Astrocyte (in vitro differentiated cells and primary cell): ENCODE measurements around the gene DGCR2. TPM values are rescaled to one million over a fixed set of nuclear protein-coding genes. Genes with fewer than 3 reads are reported as not detected.

Experiments used
- DNase-seq: peaks from one replicate; pipeline ENCODE4 v3.0.0-alpha.2; 2010; ENCODE audit warnings: low read depth
- FAIRE-seq: peaks from 2 replicates; lab custom pipeline; 2011; peaks lifted over from hg19 to GRCh38; lab: Jason Lieb, UNC
- H2AFZ ChIP-seq: 2 replicates; pipeline ENCODE4 v1.6.0; 2012; ENCODE audit warnings: low read depth, low read length, inconsistent platforms
- H3K27ac ChIP-seq: 2 replicates; pipeline ENCODE4 v1.5.1; 2011; ENCODE audit warnings: low read depth, low read length, inconsistent platforms
- H3K27me3 ChIP-seq: 2 replicates; pipeline ENCODE4 v1.6.0; 2011; ENCODE audit warnings: low read length, inconsistent platforms; ENCODE audit not compliant: insufficient read depth
- H3K36me3 ChIP-seq: 2 replicates; pipeline ENCODE4 v1.5.1; 2011; ENCODE audit warnings: low read length, inconsistent platforms; ENCODE audit not compliant: insufficient read depth
- H3K4me1 ChIP-seq: 2 replicates; pipeline ENCODE4 v1.5.1; 2011; ENCODE audit warnings: low read length, inconsistent platforms; ENCODE audit not compliant: insufficient read depth
- H3K4me2 ChIP-seq: 2 replicates; pipeline ENCODE4 v1.6.0; 2012; ENCODE audit warnings: low read length, inconsistent platforms
- H3K4me3 ChIP-seq: 2 replicates; pipeline ENCODE4 v1.5.1; 2011; ENCODE audit warnings: low read depth, mild to moderate bottlenecking, low read length, inconsistent platforms; ENCODE audit not compliant: insufficient read depth
- H3K79me2 ChIP-seq: 2 replicates; pipeline ENCODE4 v1.6.0; 2012; ENCODE audit warnings: mild to moderate bottlenecking, low read length, inconsistent platforms; ENCODE audit not compliant: insufficient read depth
- H3K9ac ChIP-seq: 2 replicates; pipeline ENCODE4 v1.6.0; 2012; ENCODE audit warnings: mild to moderate bottlenecking, low read length, inconsistent platforms
- H3K9me3 ChIP-seq: 2 replicates; pipeline ENCODE4 v1.5.1; 2012; ENCODE audit warnings: low read depth, mild to moderate bottlenecking, low read length, inconsistent platforms; ENCODE audit not compliant: insufficient read depth
- H4K20me1 ChIP-seq: 2 replicates; pipeline ENCODE4 v1.6.0; 2012; ENCODE audit warnings: low read length, inconsistent platforms; ENCODE audit not compliant: insufficient read depth
- H3K27ac Mint-ChIP-seq: one replicate; pipeline ENCODE4 v1.8.0; 2021; ENCODE audit warnings: mild to moderate bottlenecking, mixed read lengths; ENCODE audit not compliant: unreplicated experiment
- H3K27me3 Mint-ChIP-seq: one replicate; pipeline ENCODE4 v1.8.0; 2021; ENCODE audit warnings: low read depth, mixed read lengths; ENCODE audit not compliant: unreplicated experiment
- H3K36me3 Mint-ChIP-seq: one replicate; pipeline ENCODE4 v1.8.0; 2021; ENCODE audit warnings: low read depth, mixed read lengths; ENCODE audit not compliant: unreplicated experiment
- H3K4me1 Mint-ChIP-seq: one replicate; pipeline ENCODE4 v1.8.0; 2021; ENCODE audit warnings: low read depth, mixed read lengths; ENCODE audit not compliant: unreplicated experiment
- H3K4me3 Mint-ChIP-seq: one replicate; pipeline ENCODE4 v1.8.0; 2021; ENCODE audit warnings: mild to moderate bottlenecking, moderate library complexity, mixed read lengths; ENCODE audit not compliant: unreplicated experiment
- H3K9me3 Mint-ChIP-seq: one replicate; pipeline ENCODE4 v1.8.0; 2021; ENCODE audit warnings: mild to moderate bottlenecking, mixed read lengths; ENCODE audit not compliant: unreplicated experiment
- EZH2 ChIP-seq: IDR thresholded peaks from 2 replicates; pipeline ENCODE4 v1.6.1; 2012; ENCODE audit warnings: mild to moderate bottlenecking, low read length, inconsistent platforms; ENCODE audit not compliant: insufficient read depth
- total RNA-seq: library from RNA; stranded (reverse); gene quantifications from 2 replicates; pipeline ENCODE4 v1.2.1, GENCODE V29; 2021
- TF ChIP-seq, protein P1 (sequence below): IDR thresholded peaks from 2 replicates; pipeline ENCODE4 v1.5.1; 2011; ENCODE audit warnings: low read depth, mild to moderate bottlenecking, inconsistent platforms, low read length, moderate library complexity; ENCODE audit not compliant: insufficient read depth

DGCR2 gene
- total RNA-seq, 1 donor from 2014 or later, result 49.4 TPM

DNA sequence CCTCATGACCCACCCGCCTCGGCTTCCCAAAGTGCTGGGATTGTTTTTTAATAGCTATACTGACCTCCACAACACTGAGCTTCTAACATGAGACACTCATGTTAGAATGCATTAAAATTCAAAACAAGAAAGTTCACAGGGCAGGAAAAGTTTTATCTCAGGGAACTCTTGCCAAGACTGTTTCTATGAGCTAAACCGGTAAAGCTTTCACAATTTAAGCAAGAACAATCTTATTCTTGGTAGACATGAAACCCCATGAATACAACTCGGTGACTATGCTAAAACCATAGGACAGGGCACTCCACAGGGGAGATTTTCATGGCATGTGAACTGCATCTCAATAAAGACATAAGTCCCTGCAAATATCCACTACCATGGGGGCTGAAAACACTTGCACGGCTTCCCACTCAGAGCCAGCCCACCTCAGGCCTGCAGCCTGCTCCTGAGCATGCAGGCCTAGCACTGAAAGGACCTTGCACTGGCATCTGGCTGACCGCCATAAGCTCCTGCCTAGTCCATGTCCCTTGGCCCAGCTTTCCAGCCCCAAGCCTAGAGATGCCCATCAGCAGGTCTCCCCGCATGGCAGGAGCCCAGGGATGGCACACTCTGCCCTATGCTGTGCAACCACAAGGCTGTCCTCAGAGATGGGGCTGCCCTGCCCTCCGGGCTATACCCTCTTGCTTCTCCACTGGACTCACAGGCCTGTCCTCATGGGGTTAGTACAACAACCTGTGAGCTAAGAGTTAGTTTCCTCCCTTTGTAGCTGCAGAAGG lies 58.4 kb downstream of the DGCR2 start:
- Histone ChIP-seq H3K27ac (no peak overlapping the region), H3K9me3 (no peaks in the 10 kb centered on the region), H3K4me2 (no peak overlapping the region), H2AFZ (no peak overlapping the region), H3K79me2 (no peaks in the 10 kb centered on the region), H3K9ac (no peak overlapping the region), H4K20me1 (peaks cover 77% of the 10 kb centered on the region), H3K4me1 (peaks cover 17% of the 10 kb centered on the region), H3K4me3 (no peak overlapping the region), H3K27me3 (no peaks in the 10 kb centered on the region), H3K36me3 (peaks cover 2% of the 10 kb centered on the region)
- FAIRE-seq (no peak), DNase-seq (no peak)
- no peaks in the 10 kb centered on the region for H3K9me3 Mint-ChIP-seq
- H3K27me3 Mint-ChIP-seq, result no peaks in the 10 kb centered on the region
- no peak overlapping the region for H3K27ac Mint-ChIP-seq
- H3K36me3 Mint-ChIP-seq, result peaks cover 23% of the 10 kb centered on the region
- H3K4me3 Mint-ChIP-seq, result no peak overlapping the region
- TF ChIP-seq EZH2, result no peak
- TF ChIP-seq, protein P1, sequence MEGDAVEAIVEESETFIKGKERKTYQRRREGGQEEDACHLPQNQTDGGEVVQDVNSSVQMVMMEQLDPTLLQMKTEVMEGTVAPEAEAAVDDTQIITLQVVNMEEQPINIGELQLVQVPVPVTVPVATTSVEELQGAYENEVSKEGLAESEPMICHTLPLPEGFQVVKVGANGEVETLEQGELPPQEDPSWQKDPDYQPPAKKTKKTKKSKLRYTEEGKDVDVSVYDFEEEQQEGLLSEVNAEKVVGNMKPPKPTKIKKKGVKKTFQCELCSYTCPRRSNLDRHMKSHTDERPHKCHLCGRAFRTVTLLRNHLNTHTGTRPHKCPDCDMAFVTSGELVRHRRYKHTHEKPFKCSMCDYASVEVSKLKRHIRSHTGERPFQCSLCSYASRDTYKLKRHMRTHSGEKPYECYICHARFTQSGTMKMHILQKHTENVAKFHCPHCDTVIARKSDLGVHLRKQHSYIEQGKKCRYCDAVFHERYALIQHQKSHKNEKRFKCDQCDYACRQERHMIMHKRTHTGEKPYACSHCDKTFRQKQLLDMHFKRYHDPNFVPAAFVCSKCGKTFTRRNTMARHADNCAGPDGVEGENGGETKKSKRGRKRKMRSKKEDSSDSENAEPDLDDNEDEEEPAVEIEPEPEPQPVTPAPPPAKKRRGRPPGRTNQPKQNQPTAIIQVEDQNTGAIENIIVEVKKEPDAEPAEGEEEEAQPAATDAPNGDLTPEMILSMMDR, result no peak
- peaks cover 11% of the 10 kb centered on the region for H3K4me1 Mint-ChIP-seq

DNA sequence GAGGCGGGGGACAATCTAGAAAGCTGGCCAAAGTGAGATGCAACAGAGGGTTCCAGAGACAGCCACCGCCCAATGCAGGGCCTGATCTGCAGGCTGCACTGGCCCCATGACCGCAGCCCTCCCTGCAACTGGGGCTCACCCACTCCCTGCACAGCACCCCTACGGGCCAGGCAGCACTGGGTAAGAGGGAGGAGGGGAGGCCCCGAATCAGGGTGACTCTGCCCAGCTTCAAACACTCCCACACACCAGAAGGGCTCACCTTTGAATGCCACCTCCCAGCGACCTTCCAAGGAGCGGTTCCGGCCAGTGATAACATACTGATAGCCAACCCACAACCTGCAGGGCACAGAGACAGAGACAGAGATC lies 59.3 kb downstream of the DGCR2 start:
- H3K36me3 ChIP-seq, result peaks cover 2% of the 10 kb centered on the region
- no peak overlapping the region for H3K4me3 ChIP-seq
- no peaks in the 10 kb centered on the region for H3K9me3 ChIP-seq
- no peaks in the 10 kb centered on the region for H3K79me2 ChIP-seq
- peaks cover 17% of the 10 kb centered on the region for H3K4me1 ChIP-seq
- FAIRE-seq (no peak), DNase-seq (no peak)
- no peak overlapping the region for H3K4me3 Mint-ChIP-seq
- H4K20me1 ChIP-seq, result peaks cover 76% of the 10 kb centered on the region
- H2AFZ ChIP-seq, result no peak overlapping the region
- no peak overlapping the region for H3K27ac Mint-ChIP-seq
- no peak overlapping the region for H3K27ac ChIP-seq
- H3K9me3 Mint-ChIP-seq, result no peaks in the 10 kb centered on the region
- no peaks in the 10 kb centered on the region for H3K27me3 Mint-ChIP-seq
- TF ChIP-seq EZH2, result no peak
- TF ChIP-seq, protein P1, result no peak
- peaks cover 11% of the 10 kb centered on the region for H3K4me1 Mint-ChIP-seq
- peaks cover 26% of the 10 kb centered on the region for H3K36me3 Mint-ChIP-seq
- H3K9ac ChIP-seq, result no peak overlapping the region
- no peaks in the 10 kb centered on the region for H3K27me3 ChIP-seq
- H3K4me2 ChIP-seq, result no peak overlapping the region
